HCT116 (cell line): ENCODE results near the gene HECW1. TPM values are rescaled to one million over a fixed set of nuclear protein-coding genes. Genes with fewer than 3 reads are reported as not detected.

Experiments
- ATAC-seq: fragments of 200-7000 bp; cut with Tn5 transposase; 2 replicates; pipeline ENCODE4 v1.9.1; 2020; ENCODE audit warnings: mild to moderate bottlenecking, moderate library complexity
- BruUV-seq: library from RNA; stranded (reverse); fragments of 400-500 nt; replicated peaks from 2 replicates; lab custom pipeline; 2021; lab: Mats Ljungman, UMichigan
- CTCF ChIA-PET: fragments of 300-600 bp; sonication (Branson Sonifier 250); formaldehyde crosslinking; loops from one replicate; lab custom pipeline; 2021; ENCODE audit warnings: antibody characterized with exemption; lab: Charles Lee
- POLR2A ChIA-PET: fragments of 300-600, 350-600 bp; sonication (Branson Sonifier 250); formaldehyde crosslinking; loops from one replicate; lab custom pipeline; 2021; ENCODE audit warnings: antibody characterized with exemption; lab: Charles Lee
- RAD21 ChIA-PET, 2 experiments: fragments of 300-600 bp; sonication (Branson Sonifier 250); formaldehyde crosslinking; loops; one replicate each; lab custom pipeline; 2023; ENCODE audit warnings: low total read pairs in 2 of 2; ENCODE audit not compliant: uncharacterized antibody in 2 of 2, unreplicated experiment in 2 of 2, low non-redundant PET in 1 of 2; lab: Charles Lee
- DNase-seq: peaks from one replicate; pipeline ENCODE4 v3.0.0-alpha.2; 2010; ENCODE audit warnings: low read depth, low spot score
- H2AFZ ChIP-seq: fragments of 200-600 bp; shearing (Covaris generic), sonication (generic); 2 replicates; pipeline ENCODE4 v1.6.1; 2017; ENCODE audit warnings: low read depth, mixed run types, mixed read lengths, antibody characterized with exemption, low read length; ENCODE audit not compliant: poor library complexity, severe bottlenecking
- H3K27ac ChIP-seq: 2 replicates; pipeline ENCODE4 v1.5.1; 2012; ENCODE audit warnings: low read depth, low read length
- H3K27me3 ChIP-seq: fragments of 200-600 bp; sonication (generic); 2 replicates; pipeline ENCODE4 v1.6.1; 2016; ENCODE audit warnings: mixed run types, low read length, mixed read lengths; ENCODE audit not compliant: insufficient read depth
- H3K36me3 ChIP-seq, 2 experiments: fragments of 200-500 bp in 1 of 2; fragments of 200-600 bp in 1 of 2; sonication (Bioruptor generic) in 1 of 2; sonication (generic) in 1 of 2; 2 replicates each; pipeline versions ENCODE4 v1.5.1 to v1.6.1; 2014 to 2016; ENCODE audit warnings: low read length in 2 of 2, inconsistent platforms in 1 of 2, mixed read lengths in 1 of 2, mixed run types in 1 of 2; ENCODE audit not compliant: insufficient read depth in 2 of 2, control insufficient read depth in 1 of 2
- H3K4me1 ChIP-seq, 2 experiments: fragments of 200-600 bp in 1 of 2; sonication (generic) in 1 of 2; 2 replicates each; pipeline versions ENCODE4 v1.5.1 to v1.6.1; 2012 to 2017; ENCODE audit warnings: low read length in 2 of 2, inconsistent platforms in 1 of 2, mild to moderate bottlenecking in 1 of 2, mixed read lengths in 1 of 2, mixed run types in 1 of 2, moderate library complexity in 1 of 2; ENCODE audit not compliant: insufficient read depth in 2 of 2, control insufficient read depth in 1 of 2
- H3K4me2 ChIP-seq: fragments of 200-600 bp; sonication (generic); 2 replicates; pipeline ENCODE4 v1.6.1; 2017; ENCODE audit warnings: mixed run types, low read length, mixed read lengths
- H3K4me3 ChIP-seq, 2 experiments: fragments of 200-600 bp in 1 of 2; sonication (generic) in 1 of 2; replicated peaks in 1 of 2; 2 replicates each; pipeline ENCODE4 v1.5.1; 2011 to 2016; ENCODE audit warnings: low read length in 2 of 2, control low read depth in 1 of 2, low read depth in 1 of 2, mild to moderate bottlenecking in 1 of 2, mixed read lengths in 1 of 2, mixed run types in 1 of 2
- H3K79me2 ChIP-seq: fragments of 200-600 bp; sonication (generic); 2 replicates; pipeline ENCODE4 v1.6.1; 2017; ENCODE audit warnings: mild to moderate bottlenecking, mixed run types, low read length, moderate library complexity, mixed read lengths; ENCODE audit not compliant: insufficient read depth
- H3K9ac ChIP-seq: fragments of 200-600 bp; sonication (generic); 2 replicates; pipeline ENCODE4 v1.6.1; 2016; ENCODE audit warnings: low read length, mixed read lengths
- H3K9me2 ChIP-seq: fragments of 200-600 bp; sonication (generic), shearing (Covaris generic); 2 replicates; pipeline ENCODE4 v1.6.1; 2017; ENCODE audit warnings: mixed run types, mild to moderate bottlenecking, moderate library complexity; ENCODE audit not compliant: insufficient read depth
- H3K9me3 ChIP-seq, 2 experiments: fragments of 200-500 bp in 1 of 2; fragments of 200-600 bp in 1 of 2; sonication (Bioruptor generic) in 1 of 2; sonication (generic) in 1 of 2; 2 replicates each; pipeline ENCODE4 v1.6.1; 2014 to 2017; ENCODE audit warnings: low read length in 2 of 2, mixed read lengths in 2 of 2, inconsistent platforms in 1 of 2, low read depth in 1 of 2, mild to moderate bottlenecking in 1 of 2, mixed run types in 1 of 2, moderate library complexity in 1 of 2; ENCODE audit not compliant: control insufficient read depth in 1 of 2, insufficient read depth in 1 of 2
- H4K20me1 ChIP-seq: fragments of 200-600 bp; sonication (generic), shearing (Covaris generic); 2 replicates; pipeline ENCODE4 v1.6.1; 2017; ENCODE audit warnings: mixed run types, mild to moderate bottlenecking, moderate library complexity; ENCODE audit not compliant: insufficient read depth
- ATF3 ChIP-seq: IDR thresholded peaks from 2 replicates; pipeline ENCODE4 v1.6.1; 2012
- CEBPB ChIP-seq: IDR thresholded peaks from 2 replicates; pipeline ENCODE4 v1.6.1; 2012; ENCODE audit warnings: low read depth
- CTCF ChIP-seq, 3 experiments: fragments of 200-600 bp in 1 of 3; sonication (generic) in 1 of 3; IDR thresholded peaks in 2 of 3; conservative IDR thresholded peaks in 1 of 3; 2 replicates each; pipeline ENCODE4 v1.5.1; 2012 to 2017; ENCODE audit warnings: low read depth in 2 of 3, low read length in 2 of 3, antibody characterized with exemption in 1 of 3, borderline replicate concordance in 1 of 3, control low read depth in 1 of 3, mild to moderate bottlenecking in 1 of 3, mixed read lengths in 1 of 3, mixed run types in 1 of 3, moderate library complexity in 1 of 3; ENCODE audit not compliant: insufficient read depth in 1 of 3
- ELF1 ChIP-seq: IDR thresholded peaks from 2 replicates; pipeline ENCODE4 v1.6.1; 2012; ENCODE audit warnings: low read depth, borderline replicate concordance
- EZH2 ChIP-seq: fragments of 200-600 bp; sonication (generic); IDR thresholded peaks from 2 replicates; pipeline ENCODE4 v1.6.1; 2017; ENCODE audit warnings: antibody characterized with exemption, mixed run types
- EZH2phosphoT487 ChIP-seq: fragments of 200-600 bp; IDR thresholded peaks from 2 replicates; pipeline ENCODE4 v1.6.1; 2018; ENCODE audit warnings: antibody characterized with exemption, borderline replicate concordance
- FOSL1 ChIP-seq: IDR thresholded peaks from 2 replicates; pipeline ENCODE4 v1.6.1; 2012; ENCODE audit warnings: low read depth
- JUND ChIP-seq: IDR thresholded peaks from 2 replicates; pipeline ENCODE4 v1.6.1; 2012
- MAX ChIP-seq: IDR thresholded peaks from 2 replicates; pipeline ENCODE4 v1.6.1; 2012
- POLR2A ChIP-seq: IDR thresholded peaks from 2 replicates; pipeline ENCODE4 v1.7.0; 2011; ENCODE audit warnings: borderline replicate concordance; ENCODE audit not compliant: insufficient read depth, insufficient read length; ENCODE audit errors: extremely low read depth
- POLR2AphosphoS5 ChIP-seq: IDR thresholded peaks from 2 replicates; pipeline ENCODE4 v1.6.1; 2011; ENCODE audit warnings: mild to moderate bottlenecking, low read depth, low read length, moderate library complexity
- RAD21 ChIP-seq: IDR thresholded peaks from 2 replicates; pipeline ENCODE4 v1.6.1; 2012; ENCODE audit warnings: low read depth, mild to moderate bottlenecking
- SIN3A ChIP-seq: IDR thresholded peaks from 2 replicates; pipeline ENCODE4 v1.6.1; 2012; ENCODE audit warnings: low read depth
- SRF ChIP-seq: IDR thresholded peaks from 2 replicates; pipeline ENCODE4 v1.6.1; 2012; ENCODE audit warnings: low read depth
- TCF7L2 ChIP-seq: IDR thresholded peaks from 2 replicates; pipeline ENCODE4 v1.7.0; 2011; ENCODE audit warnings: borderline replicate concordance, inconsistent platforms; ENCODE audit not compliant: insufficient read depth, insufficient read length; ENCODE audit errors: extremely low read depth
- ZBTB33 ChIP-seq: IDR thresholded peaks from 2 replicates; pipeline ENCODE4 v1.6.1; 2011; ENCODE audit warnings: mild to moderate bottlenecking, low read length, moderate library complexity; ENCODE audit not compliant: insufficient replicate concordance; ENCODE audit errors: extremely low read depth
- ZFX ChIP-seq: fragments of 450-650 bp; IDR thresholded peaks from 2 replicates; pipeline ENCODE4 v1.6.1; 2017
- ZNF274 ChIP-seq: fragments of 200-500 bp; sonication (Bioruptor generic); IDR thresholded peaks from 2 replicates; pipeline ENCODE4 v1.6.1; 2014; ENCODE audit warnings: mild to moderate bottlenecking, low read depth, low read length, inconsistent platforms
- intact Hi-C: fragments of 100-400 bp; cut with micrococcal nuclease; formaldehyde crosslinking; loops from 2 replicates; pipeline ENCODE4 v1.10.0; 2022
- total RNA-seq: library from RNA; stranded (reverse); gene quantifications from one replicate; pipeline ENCODE4 v1.2.1, GENCODE V29; 2021; ENCODE audit not compliant: unreplicated experiment

HECW1 gene
- total RNA-seq, 1 experiment from 2014 or later, result 5.6 TPM

GRCh38 chr7:43248961-43249822 lies 136.7 kb downstream of the HECW1 start:
- H3K36me3 ChIP-seq, result no peaks in the 10 kb centered on the region
- intact Hi-C loops, result no loop called here
- DNase-seq (peak; percentile 33), ATAC-seq (peak; percentile 90)
- peak overlapping the region; percentile 95 for H3K4me2 ChIP-seq
- peak overlapping the region; percentile 62 for H3K9ac ChIP-seq
- no peaks in the 10 kb centered on the region for H3K9me2 ChIP-seq
- BruUV-seq, result no TSS peak
- no peaks in the 10 kb centered on the region for H3K27me3 ChIP-seq
- peak overlapping the region; percentile 94 for H2AFZ ChIP-seq
- CTCF ChIA-PET, result interaction anchor here (1.1 to 3.7 kb wide), 3 partner anchors 12 to 451 kb away, joined by 3 to 18 read pairs (median 3); no protein-coding TSS in a partner anchor
- H3K4me3 ChIP-seq, result peak overlapping the region; percentile 56 to 68
- POLR2A ChIA-PET, result interaction anchor here (0.6 to 1.1 kb wide), 2 partner anchors 249 to 317 kb away, joined by 3 read pairs; partner anchors contain the start of genes MRPL32 and PSMA2
- H3K79me2 ChIP-seq, result no peaks in the 10 kb centered on the region
- RAD21 ChIA-PET, result interaction anchor here in 1 of 2 experiments (0.6 kb wide), 1 partner anchor 205 kb away, joined by 3 read pairs; no protein-coding TSS in a partner anchor
- no peaks in the 10 kb centered on the region for H4K20me1 ChIP-seq
- no peaks in the 10 kb centered on the region for H3K9me3 ChIP-seq
- peaks cover 11 to 21% of the 10 kb centered on the region in 2 experiments; a peak in 3 of 4 replicates for H3K4me1 ChIP-seq
- TF ChIP-seq SIN3A, result no peak
- peak; percentile 48; the same call in 1 of the 2 replicates for TF ChIP-seq MAX
- no peak for TF ChIP-seq FOSL1
- no peak for TF ChIP-seq EZH2
- no peak for TF ChIP-seq TCF7L2
- TF ChIP-seq CEBPB, result no peak
- TF ChIP-seq POLR2A, result peak; percentile 55
- TF ChIP-seq ELF1, result peak; percentile 71
- TF ChIP-seq JUND, result no peak
- no peak for TF ChIP-seq ZBTB33
- no peak for TF ChIP-seq ZNF274
- peak; percentile 18; the same call in 1 of the 2 replicates for TF ChIP-seq ZFX
- TF ChIP-seq POLR2AphosphoS5, result peak; percentile 63
- TF ChIP-seq RAD21, result peak; percentile 9; the same call in 1 of the 2 replicates
- no peak for TF ChIP-seq CTCF (IDR thresholded peaks at IDR 0.05 in 2 of 3, conservative IDR thresholded peaks at IDR 0.05 in 1 of 3; ENCODE audit: borderline replicate concordance in 1 of 3, insufficient read depth in 1 of 3, low read depth in 2 of 3, low read length in 2 of 3)
- TF ChIP-seq EZH2phosphoT487, result no peak
- TF ChIP-seq SRF, result no peak
- no peak for TF ChIP-seq ATF3
- H3K27ac ChIP-seq, result peak overlapping the region; percentile 48
